GM12878 (cell line): ENCODE data around the gene RFX7. TPM values are rescaled to one million over a fixed set of nuclear protein-coding genes. Genes with fewer than 3 reads are reported as not detected.

Source experiments
- CHD1 ChIP-seq: IDR thresholded peaks from 2 replicates; pipeline ENCODE4 v1.6.1; 2012; ENCODE audit warnings: low read depth, low read length, improper control_type of control experiment
- CTCF ChIP-seq, 3 experiments: IDR thresholded peaks in 2 of 3; conservative IDR thresholded peaks in 1 of 3; 2 replicates each; pipeline ENCODE4 v1.5.1; 2011; ENCODE audit warnings: low read depth in 3 of 3, low read length in 3 of 3, mild to moderate bottlenecking in 3 of 3, control low read depth in 2 of 3, moderate library complexity in 2 of 3, inconsistent platforms in 1 of 3, mixed read lengths in 1 of 3; ENCODE audit not compliant: control insufficient read depth in 2 of 3, insufficient read depth in 1 of 3; ENCODE audit errors: extremely low read depth in 1 of 3
- EED ChIP-seq: sonication (generic); IDR thresholded peaks from 2 replicates; pipeline ENCODE4 v1.6.1; 2016; ENCODE audit warnings: antibody characterized with exemption, low read depth
- GABPA ChIP-seq: IDR thresholded peaks from 2 replicates; pipeline ENCODE4 v1.6.1; 2014; ENCODE audit warnings: antibody characterized with exemption, low read depth, mild to moderate bottlenecking, inconsistent platforms
- HDGF ChIP-seq: fragments of 450-650 bp; IDR thresholded peaks from 2 replicates; pipeline ENCODE4 v1.6.1; 2016; ENCODE audit warnings: antibody characterized with exemption
- MTA3 ChIP-seq: IDR thresholded peaks from 2 replicates; pipeline ENCODE4 v1.6.1; 2012; ENCODE audit warnings: low read length, inconsistent platforms, borderline replicate concordance
- NBN ChIP-seq: fragments of 450-650 bp; IDR thresholded peaks from 2 replicates; pipeline ENCODE4 v1.6.1; 2016
- SMAD1 ChIP-seq: fragments of 450-650 bp; IDR thresholded peaks from 2 replicates; pipeline ENCODE4 v1.6.1; 2018; ENCODE audit warnings: mild to moderate bottlenecking, low read depth; ENCODE audit not compliant: partially characterized antibody
- ZNF207 ChIP-seq: fragments of 450-650 bp; IDR thresholded peaks from 2 replicates; pipeline ENCODE4 v1.6.1; 2014; ENCODE audit warnings: antibody characterized with exemption, mild to moderate bottlenecking, borderline replicate concordance
- ZSCAN29 ChIP-seq: fragments of 450-650 bp; IDR thresholded peaks from 2 replicates; pipeline ENCODE4 v1.6.1; 2017; ENCODE audit warnings: mild to moderate bottlenecking, moderate library complexity
- polyA plus RNA-seq, 11 experiments: library from polyadenylated mRNA; depleted of rRNA in 4 of 11; unstranded in 6 of 11; stranded (reverse) in 5 of 11; fragments of >200 nt; fragmentation: Nextera tagmentation in 4 of 11; fragmentation: Illumina TruSeq in 1 of 11; extraction: Ambion mirVana in 4 of 11; extraction: Trizol in 1 of 11; gene quantifications; 1 replicate in 1 of 11; 2 replicates in 10 of 11; pipeline versions ENCODE4 v1.2.1 to v1.2.3, GENCODE V29; 2011 to 2016; ENCODE audit warnings: inconsistent platforms in 2 of 11, missing spikeins in 2 of 11, low read depth in 1 of 11
- total RNA-seq, 4 experiments: library from RNA; depleted of rRNA in 3 of 4; stranded (reverse); fragments of >200 nt in 3 of 4; fragmentation: Illumina TruSeq in 1 of 4; extraction: Trizol in 1 of 4; gene quantifications; 2 replicates each; pipeline versions ENCODE4 v1.2.1 to v1.2.3, GENCODE V29; 2013 to 2021
- TF ChIP-seq, protein P1 (sequence below): fragments of 450-650 bp; formaldehyde crosslinking; IDR thresholded peaks from 2 replicates; pipeline ENCODE4 v1.5.0; 2022; ENCODE audit warnings: mild to moderate bottlenecking, missing genetic modification characterization

RFX7 gene
- total and polyA plus RNA-seq, 10 of the 15 experiments (the other 5 are each of a cell fraction or from before 2014, with no cell fraction given), result 3.2 to 31.4 (median 10.7) TPM

DNA sequence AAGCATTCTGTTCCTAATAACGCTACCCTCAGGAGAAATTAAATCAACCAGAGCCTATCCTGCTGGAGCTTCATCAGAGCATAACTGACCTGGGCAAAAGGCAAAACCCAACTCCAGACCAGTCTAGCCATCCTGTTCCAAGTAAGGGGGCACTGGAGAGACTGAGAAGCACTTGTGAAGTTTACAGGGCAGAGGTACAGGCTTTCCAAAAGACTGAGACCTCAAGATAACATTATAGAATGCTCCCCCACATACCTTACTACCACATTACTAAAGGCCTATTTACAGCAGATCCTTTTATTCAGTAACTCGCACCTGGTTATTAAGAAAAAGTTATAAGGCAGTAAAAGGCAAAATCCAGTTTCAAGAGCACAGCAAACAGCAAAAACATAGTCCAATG, 35.5 kb downstream of the RFX7 start (continued):
- TF ChIP-seq CHD1 (no peak), GABPA (no peak), EED (no peak), HDGF (no peak), NBN (no peak), ZSCAN29 (no peak), CTCF (IDR thresholded peaks at IDR 0.05 in 2 of 3, conservative IDR thresholded peaks at IDR 0.05 in 1 of 3; ENCODE audit: control insufficient read depth in 2 of 3, extremely low read depth in 1 of 3, insufficient read depth in 1 of 3, low read depth in 3 of 3, low read length in 3 of 3) (no peak), ZNF207 (no peak), SMAD1 (no peak), MTA3 (no peak)
- TF ChIP-seq, protein P1, sequence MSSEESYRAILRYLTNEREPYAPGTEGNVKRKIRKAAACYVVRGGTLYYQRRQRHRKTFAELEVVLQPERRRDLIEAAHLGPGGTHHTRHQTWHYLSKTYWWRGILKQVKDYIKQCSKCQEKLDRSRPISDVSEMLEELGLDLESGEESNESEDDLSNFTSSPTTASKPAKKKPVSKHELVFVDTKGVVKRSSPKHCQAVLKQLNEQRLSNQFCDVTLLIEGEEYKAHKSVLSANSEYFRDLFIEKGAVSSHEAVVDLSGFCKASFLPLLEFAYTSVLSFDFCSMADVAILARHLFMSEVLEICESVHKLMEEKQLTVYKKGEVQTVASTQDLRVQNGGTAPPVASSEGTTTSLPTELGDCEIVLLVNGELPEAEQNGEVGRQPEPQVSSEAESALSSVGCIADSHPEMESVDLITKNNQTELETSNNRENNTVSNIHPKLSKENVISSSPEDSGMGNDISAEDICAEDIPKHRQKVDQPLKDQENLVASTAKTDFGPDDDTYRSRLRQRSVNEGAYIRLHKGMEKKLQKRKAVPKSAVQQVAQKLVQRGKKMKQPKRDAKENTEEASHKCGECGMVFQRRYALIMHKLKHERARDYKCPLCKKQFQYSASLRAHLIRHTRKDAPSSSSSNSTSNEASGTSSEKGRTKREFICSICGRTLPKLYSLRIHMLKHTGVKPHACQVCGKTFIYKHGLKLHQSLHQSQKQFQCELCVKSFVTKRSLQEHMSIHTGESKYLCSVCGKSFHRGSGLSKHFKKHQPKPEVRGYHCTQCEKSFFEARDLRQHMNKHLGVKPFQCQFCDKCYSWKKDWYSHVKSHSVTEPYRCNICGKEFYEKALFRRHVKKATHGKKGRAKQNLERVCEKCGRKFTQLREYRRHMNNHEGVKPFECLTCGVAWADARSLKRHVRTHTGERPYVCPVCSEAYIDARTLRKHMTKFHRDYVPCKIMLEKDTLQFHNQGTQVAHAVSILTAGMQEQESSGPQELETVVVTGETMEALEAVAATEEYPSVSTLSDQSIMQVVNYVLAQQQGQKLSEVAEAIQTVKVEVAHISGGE (CRISPR knock-in tag), result no peak
- TF ChIP-seq, all 136 proteins: peak for 0
